NCI-H774 (cell line): ENCODE data around the gene FZD4.
"Not testable (repeated sequence)": the region's sequence is repeated elsewhere in the genome, so short reads cannot be mapped to it uniquely, and the experiment has no call there.

Experiments used
- DNase-seq: peaks from one replicate; lab custom pipeline; 2025; lab: John Stamatoyannopoulos, UW

Gene FZD4

GRCh38 chr11:86938203-86938899 is 16.8 kb downstream of the FZD4 start:
- no peak for DNase-seq

- DNase-seq = not testable (repeated sequence)
Observed at GRCh38 chr11:86937193-86937806, 17.9 kb downstream of the FZD4 start.

- no peak for DNase-seq
Observed at GRCh38 chr11:86934926-86935579, 20.1 kb downstream of the FZD4 start.

DNA sequence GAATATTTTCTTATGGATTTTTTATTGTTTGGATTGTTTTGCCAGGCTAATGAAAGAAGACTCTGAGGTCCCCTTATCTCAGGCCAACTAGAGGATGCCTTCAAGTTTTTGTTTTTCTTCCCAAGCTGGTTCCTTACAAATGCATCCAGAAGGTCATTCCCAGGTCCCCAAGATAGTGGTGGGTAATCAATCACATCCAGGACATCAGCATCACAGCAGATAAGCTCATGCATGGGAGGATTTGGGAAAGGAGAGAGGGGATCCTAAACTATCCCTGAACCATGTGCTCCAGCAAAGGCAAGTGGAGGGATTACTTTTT is 20.7 kb downstream of the FZD4 start:
- DNase-seq = no peak

DNA sequence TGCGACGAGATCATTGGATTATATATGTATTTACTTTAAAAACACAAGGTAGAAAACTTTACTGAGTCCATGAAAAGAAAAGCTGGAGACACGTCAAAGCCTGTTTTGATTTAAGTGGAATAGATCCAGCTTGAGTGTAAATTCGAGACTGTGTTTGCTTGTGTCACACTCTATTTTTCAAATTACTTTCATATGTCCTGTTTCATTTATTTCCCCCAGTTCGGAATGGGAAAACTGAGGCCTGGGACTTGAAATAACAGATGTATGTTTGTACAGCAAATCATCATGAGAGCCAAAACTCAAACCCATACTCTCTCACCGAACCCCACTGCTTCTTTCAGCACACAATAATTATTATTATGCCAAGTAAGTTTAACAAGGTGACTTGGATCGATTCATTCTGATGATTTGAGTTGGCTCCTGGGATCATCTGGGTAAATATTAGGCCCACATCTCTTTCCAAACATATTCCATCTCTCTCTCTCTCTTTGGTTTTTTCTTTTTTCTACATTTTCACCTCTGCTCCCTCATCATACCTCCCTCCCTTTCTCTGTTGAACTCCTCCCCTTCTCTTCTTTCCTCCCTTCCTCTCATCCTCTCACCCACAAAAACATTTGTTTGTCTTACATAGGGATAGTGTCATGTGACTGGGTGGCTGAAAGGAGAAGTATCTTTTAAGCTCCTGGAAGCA is 21.2 kb downstream of the FZD4 start:
- no peak for DNase-seq

GRCh38 chr11:86932924-86933875 is 22.0 kb downstream of the FZD4 start:
- DNase-seq = no peak

DNA sequence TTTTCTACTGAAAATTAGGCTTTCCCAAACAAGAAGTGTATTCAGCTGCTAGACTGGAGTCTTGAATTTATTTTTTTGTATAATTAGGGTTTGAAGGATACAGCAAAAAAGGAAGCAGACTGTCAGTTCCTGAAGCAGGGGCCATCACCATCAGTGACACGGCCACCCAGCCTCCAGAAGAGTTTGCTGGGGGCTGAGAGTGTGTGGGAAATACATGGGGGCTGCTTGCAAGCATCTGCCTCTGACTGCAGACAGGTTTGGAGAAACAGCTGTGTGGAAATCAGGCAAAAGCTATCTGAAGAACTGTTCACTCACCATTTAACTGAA is 23.0 kb downstream of the FZD4 start:
- DNase-seq = no peak

DNA sequence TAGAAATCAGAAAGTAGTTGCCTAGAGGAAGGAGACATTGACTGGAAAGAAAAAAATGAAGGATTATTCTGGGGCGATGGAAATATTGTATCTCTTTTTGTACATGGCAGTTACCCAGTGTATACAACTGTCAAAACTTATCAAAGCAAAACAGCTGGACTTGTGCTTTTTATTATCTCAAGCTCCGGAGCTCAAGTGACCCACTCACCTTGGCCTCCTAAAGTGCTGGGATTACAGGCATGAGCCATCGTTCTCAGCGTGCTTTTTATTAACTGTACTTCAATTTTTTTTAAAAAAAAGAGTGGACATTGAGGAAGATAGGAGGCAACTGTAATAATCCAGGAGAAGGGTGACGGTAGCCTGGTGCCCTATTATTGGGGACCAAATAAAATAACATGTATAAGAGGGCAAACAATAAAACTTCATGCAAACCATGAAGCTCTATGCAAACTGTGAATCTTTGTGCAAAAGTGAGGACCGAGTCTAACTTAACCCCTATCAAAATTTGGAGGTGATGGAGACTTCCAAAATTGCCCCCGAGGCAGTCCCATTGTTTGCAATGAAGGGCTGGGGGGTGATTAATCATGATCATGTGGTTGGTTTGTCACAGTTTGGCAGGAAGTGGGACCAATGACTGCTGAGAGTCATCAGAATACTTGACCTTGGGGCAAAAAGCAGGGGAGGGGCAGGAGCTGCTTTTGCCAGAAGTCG is 23.5 kb downstream of the FZD4 start:
- DNase-seq = no peak

DNA sequence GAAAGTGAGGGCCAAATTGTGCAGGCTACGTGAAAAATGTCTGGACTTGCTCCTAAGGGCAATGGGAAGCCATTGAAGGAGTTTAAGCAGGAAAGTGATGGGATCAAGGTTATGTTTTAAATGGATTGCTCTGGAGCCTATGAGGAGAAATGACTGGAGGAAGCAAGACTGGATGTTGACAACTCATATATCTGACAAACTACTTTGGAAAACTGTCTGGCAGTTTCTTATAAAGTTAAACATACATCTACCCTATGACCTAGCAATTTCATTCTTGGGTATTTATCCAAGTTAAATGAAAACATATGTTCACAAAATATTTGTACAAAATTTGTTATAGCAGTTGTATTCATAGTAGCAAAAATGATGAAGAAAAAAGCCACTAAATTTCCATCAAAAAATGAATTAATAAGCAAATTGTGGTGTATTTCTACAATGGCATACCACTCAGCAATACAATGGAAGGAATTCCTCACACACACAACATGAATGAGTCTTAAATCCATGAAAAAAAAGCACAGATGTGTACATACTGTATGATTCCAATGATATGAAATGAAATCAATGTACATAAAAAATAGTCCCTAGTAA is 24.1 kb downstream of the FZD4 start:
- no peak for DNase-seq

GRCh38 chr11:86926975-86927374 is 28.2 kb downstream of the FZD4 start:
- DNase-seq = no peak

- DNase-seq = no peak
Observed at GRCh38 chr11:86923999-86924766, 31.0 kb downstream of the FZD4 start.

DNA sequence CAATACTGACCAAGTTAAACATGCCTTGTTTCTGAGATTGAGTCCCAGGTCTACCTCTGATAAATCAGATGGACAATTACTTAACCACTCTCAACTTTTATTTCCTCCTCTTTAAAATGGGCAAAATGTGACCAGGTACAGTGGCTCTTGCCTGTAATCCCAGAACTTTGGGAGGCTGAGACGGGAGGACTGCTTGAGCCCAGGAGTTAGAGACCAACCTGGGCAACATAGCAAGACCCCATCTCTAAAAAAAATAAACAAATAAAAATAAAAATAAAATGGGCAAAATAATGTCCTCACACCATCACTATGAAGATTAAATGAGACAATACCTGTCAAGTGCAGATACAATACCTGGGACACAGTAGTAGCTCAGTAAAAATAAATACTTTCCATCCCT is 33.0 kb downstream of the FZD4 start:
- no peak for DNase-seq

- no peak for DNase-seq
Observed at GRCh38 chr11:86919557-86920210, 35.5 kb downstream of the FZD4 start.

DNA sequence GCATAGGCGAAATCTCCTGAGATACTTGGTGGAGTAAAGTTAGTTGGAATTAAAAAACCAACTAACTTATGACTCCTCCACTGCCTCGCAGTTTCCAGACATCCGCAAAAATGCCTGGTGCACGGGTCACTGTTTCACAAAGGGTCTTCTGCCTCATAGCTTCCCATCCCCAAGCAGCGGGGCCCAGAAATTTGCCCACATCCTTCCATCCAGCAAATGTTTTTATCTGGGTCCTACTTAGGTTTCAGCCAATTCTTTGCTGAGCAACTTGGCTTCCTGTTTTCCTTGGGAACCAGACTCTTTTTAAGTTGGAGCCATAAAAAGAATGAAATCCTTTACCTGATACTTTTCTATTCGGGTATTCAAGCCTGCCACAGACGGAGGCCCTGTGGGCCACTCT is 36.2 kb downstream of the FZD4 start:
- DNase-seq = no peak

GRCh38 chr11:86918496-86918895 is 36.7 kb downstream of the FZD4 start:
- no peak for DNase-seq

GRCh38 chr11:86917589-86917988 is 37.6 kb downstream of the FZD4 start:
- DNase-seq = no peak

GRCh38 chr11:86916330-86916729 is 38.9 kb downstream of the FZD4 start:
- no peak for DNase-seq

- not testable (repeated sequence) for DNase-seq
Observed at GRCh38 chr11:86915850-86916249, 39.3 kb downstream of the FZD4 start.

- DNase-seq = no peak
Observed at GRCh38 chr11:86914865-86915519, 40.2 kb downstream of the FZD4 start.
